ENCODE results near the gene E2F6. TPM values are rescaled to one million over a fixed set of nuclear protein-coding genes. Genes with fewer than 3 reads are reported as not detected.

The E2F6 gene
- total RNA-seq, 1 experiment from 2014 or later, result 27.1 TPM

DNA sequence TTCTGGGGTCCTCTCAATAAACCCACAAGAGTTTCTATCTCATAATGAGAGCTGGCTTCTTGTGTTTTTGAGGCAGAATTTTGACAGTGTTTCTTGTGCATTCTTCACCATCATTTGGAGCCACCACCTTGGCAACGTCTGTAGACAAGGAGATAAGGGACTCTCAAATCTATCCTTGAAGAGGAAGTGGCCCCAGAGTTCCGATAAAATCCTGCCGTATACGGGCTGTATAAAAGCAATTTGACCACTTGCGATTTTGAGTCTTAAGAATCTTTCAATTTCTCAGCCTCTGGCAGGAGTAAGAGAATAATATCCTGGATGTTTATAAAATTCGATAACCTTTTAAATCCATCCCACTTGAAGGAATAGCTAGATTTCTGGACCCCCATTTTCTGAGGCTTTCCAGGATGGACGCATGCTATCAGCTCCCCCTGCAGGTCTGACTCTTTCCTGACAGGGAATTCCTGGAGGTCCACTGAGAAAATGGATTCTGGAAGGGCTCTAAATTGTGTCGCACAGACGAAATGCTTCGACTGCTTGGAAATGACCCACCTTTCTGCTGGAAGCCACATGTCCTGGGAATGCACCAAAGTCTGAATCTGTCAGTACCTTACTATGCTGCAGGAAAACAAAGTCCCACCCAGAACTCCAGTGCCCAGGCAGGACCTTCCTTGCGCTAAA is 54.1 kb downstream of the E2F6 start:
- intact Hi-C loops (cut with micrococcal nuclease), result loop anchor here (1.0 to 10.0 kb wide), 3 partner anchors 67 to 277 kb away; a partner anchor contains a TSS
- Histone ChIP-seq H3K27ac (ENCODE audit: low read length) (no peak overlapping the region), H3K79me2 (ENCODE audit: low read length) (no peaks in the 10 kb centered on the region), H2AFZ (ENCODE audit: low read length) (peak overlapping the region; percentile 73), H3K9me3 (ENCODE audit: low read length) (no peaks in the 10 kb centered on the region), H4K20me1 (ENCODE audit: low read length) (no peaks in the 10 kb centered on the region), H3K4me1 (ENCODE audit: insufficient read depth, low read length) (peaks cover 14% of the 10 kb centered on the region), H3K27me3 (ENCODE audit: low read length) (no peaks in the 10 kb centered on the region), H3K4me2 (ENCODE audit: low read length) (peak overlapping the region; percentile 76), H3K9me2 (replicated peaks; ENCODE audit: low read length) (no peaks in the 10 kb centered on the region), H3K4me3 (ENCODE audit: low read length) (peak overlapping the region; percentile 60), H3K9ac (ENCODE audit: low read length) (no peak overlapping the region), H3K36me3 (ENCODE audit: low read depth, low read length) (no peaks in the 10 kb centered on the region), H3F3A (ENCODE audit: low read length, unreplicated experiment) (no peaks in the 10 kb centered on the region)
- DNase-seq, result peak; percentile 71
- TF ChIP-seq EZH2 (IDR thresholded peaks at IDR 0.05; ENCODE audit: low read length, unreplicated experiment), result no peak
- TF ChIP-seq, protein P1, sequence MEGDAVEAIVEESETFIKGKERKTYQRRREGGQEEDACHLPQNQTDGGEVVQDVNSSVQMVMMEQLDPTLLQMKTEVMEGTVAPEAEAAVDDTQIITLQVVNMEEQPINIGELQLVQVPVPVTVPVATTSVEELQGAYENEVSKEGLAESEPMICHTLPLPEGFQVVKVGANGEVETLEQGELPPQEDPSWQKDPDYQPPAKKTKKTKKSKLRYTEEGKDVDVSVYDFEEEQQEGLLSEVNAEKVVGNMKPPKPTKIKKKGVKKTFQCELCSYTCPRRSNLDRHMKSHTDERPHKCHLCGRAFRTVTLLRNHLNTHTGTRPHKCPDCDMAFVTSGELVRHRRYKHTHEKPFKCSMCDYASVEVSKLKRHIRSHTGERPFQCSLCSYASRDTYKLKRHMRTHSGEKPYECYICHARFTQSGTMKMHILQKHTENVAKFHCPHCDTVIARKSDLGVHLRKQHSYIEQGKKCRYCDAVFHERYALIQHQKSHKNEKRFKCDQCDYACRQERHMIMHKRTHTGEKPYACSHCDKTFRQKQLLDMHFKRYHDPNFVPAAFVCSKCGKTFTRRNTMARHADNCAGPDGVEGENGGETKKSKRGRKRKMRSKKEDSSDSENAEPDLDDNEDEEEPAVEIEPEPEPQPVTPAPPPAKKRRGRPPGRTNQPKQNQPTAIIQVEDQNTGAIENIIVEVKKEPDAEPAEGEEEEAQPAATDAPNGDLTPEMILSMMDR (conservative IDR thresholded peaks at IDR 0.05; ENCODE audit: low read depth, low read length), result peak; percentile 93
- TF ChIP-seq EZH2phosphoT487 (IDR thresholded peaks at IDR 0.05; ENCODE audit: borderline replicate concordance, low read length), result no peak
- peak; percentile 55 for ATAC-seq
- ChIA-PET CTCF (interaction anchor here (0.7 to 1.7 kb wide), 5 partner anchors 15 to 177 kb away, joined by 3 to 7 read pairs (median 4); partner anchors contain the start of gene ROCK2), POLR2A (ENCODE audit: unreplicated experiment) (interaction anchor here (0.6 kb wide), 1 partner anchor 66 kb away, joined by 3 read pairs; no protein-coding TSS in a partner anchor)
- no TSS peak for BruUV-seq (replicated peaks)

DNA sequence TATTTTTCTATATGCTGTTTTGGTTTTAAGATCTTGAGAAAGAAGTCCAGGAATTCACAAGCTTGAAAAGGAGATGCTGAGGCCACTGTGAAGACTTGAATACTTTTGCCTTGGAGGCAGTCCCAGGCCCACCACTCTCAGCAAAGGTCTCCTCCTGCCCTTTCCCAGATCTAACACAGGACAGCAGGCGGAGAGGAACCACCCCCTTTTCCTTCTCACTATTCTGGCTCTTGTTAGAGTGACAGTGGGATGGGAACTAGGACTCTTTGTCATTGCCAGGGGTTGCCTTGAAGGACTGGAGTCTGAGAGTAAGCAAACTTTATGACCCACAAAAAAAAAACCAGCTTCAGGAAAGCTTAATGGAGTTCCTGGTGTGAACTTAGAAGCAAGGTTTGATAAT is 54.7 kb downstream of the E2F6 start:
- Histone ChIP-seq H3K9me3 (ENCODE audit: low read length) (no peaks in the 10 kb centered on the region), H3K4me1 (ENCODE audit: insufficient read depth, low read length) (peaks cover 14% of the 10 kb centered on the region), H3F3A (ENCODE audit: low read length, unreplicated experiment) (no peaks in the 10 kb centered on the region), H3K4me2 (ENCODE audit: low read length) (peak overlapping the region; percentile 76), H3K27me3 (ENCODE audit: low read length) (no peaks in the 10 kb centered on the region), H3K36me3 (ENCODE audit: low read depth, low read length) (no peaks in the 10 kb centered on the region), H3K4me3 (ENCODE audit: low read length) (no peak overlapping the region), H4K20me1 (ENCODE audit: low read length) (no peaks in the 10 kb centered on the region), H3K9ac (ENCODE audit: low read length) (no peak overlapping the region), H3K27ac (ENCODE audit: low read length) (no peak overlapping the region), H3K79me2 (ENCODE audit: low read length) (no peaks in the 10 kb centered on the region), H2AFZ (ENCODE audit: low read length) (peak overlapping the region; percentile 73), H3K9me2 (replicated peaks; ENCODE audit: low read length) (no peaks in the 10 kb centered on the region)
- BruUV-seq (replicated peaks), result no TSS peak
- CTCF ChIA-PET, result interaction anchor here (0.7 to 1.1 kb wide), 4 partner anchors 15 to 67 kb away, joined by 3 to 7 read pairs (median 4); partner anchors contain the start of gene ROCK2
- DNase-seq (no peak), ATAC-seq (no peak)
- intact Hi-C loops (cut with micrococcal nuclease), result loop anchor here (10.0 kb wide), 1 partner anchor 276 kb away; a partner anchor contains a TSS
- no peak for TF ChIP-seq EZH2 (IDR thresholded peaks at IDR 0.05; ENCODE audit: low read length, unreplicated experiment)
- no peak for TF ChIP-seq EZH2phosphoT487 (IDR thresholded peaks at IDR 0.05; ENCODE audit: borderline replicate concordance, low read length)
- TF ChIP-seq, protein P1 (conservative IDR thresholded peaks at IDR 0.05; ENCODE audit: low read depth, low read length), result no peak
- POLR2A ChIA-PET (ENCODE audit: unreplicated experiment), result interaction anchor here (0.5 to 0.6 kb wide), 3 partner anchors 17 to 67 kb away, joined by 3 read pairs; partner anchors contain the start of gene ROCK2

DNA sequence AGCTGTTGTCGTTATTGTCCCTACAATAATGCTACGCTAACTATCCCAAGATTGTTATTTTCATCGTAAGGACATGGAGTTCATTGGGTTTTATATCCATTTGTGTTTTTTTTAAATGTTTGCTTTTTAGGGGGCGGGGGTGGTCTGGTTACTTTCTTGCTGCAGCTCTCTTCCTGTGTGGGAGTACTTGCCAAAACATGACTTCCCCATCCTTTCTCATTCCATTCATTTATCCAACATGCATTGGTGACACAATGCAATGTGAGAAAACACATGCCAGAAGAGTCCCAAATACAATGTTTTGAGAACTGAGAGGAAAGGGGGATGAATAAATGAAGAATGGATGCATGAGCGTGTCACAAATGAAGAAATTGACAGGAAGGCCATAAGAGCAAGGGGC is 55.9 kb downstream of the E2F6 start:
- Histone ChIP-seq H4K20me1 (ENCODE audit: low read length) (no peaks in the 10 kb centered on the region), H3K9ac (ENCODE audit: low read length) (no peak overlapping the region), H3F3A (ENCODE audit: low read length, unreplicated experiment) (no peaks in the 10 kb centered on the region), H3K4me1 (ENCODE audit: insufficient read depth, low read length) (peaks cover 14% of the 10 kb centered on the region), H3K36me3 (ENCODE audit: low read depth, low read length) (no peaks in the 10 kb centered on the region), H3K79me2 (ENCODE audit: low read length) (no peaks in the 10 kb centered on the region), H3K9me3 (ENCODE audit: low read length) (no peaks in the 10 kb centered on the region), H3K9me2 (replicated peaks; ENCODE audit: low read length) (no peaks in the 10 kb centered on the region), H3K4me3 (ENCODE audit: low read length) (no peak overlapping the region), H2AFZ (ENCODE audit: low read length) (no peak overlapping the region), H3K4me2 (ENCODE audit: low read length) (no peak overlapping the region), H3K27me3 (ENCODE audit: low read length) (no peaks in the 10 kb centered on the region), H3K27ac (ENCODE audit: low read length) (no peak overlapping the region)
- ATAC-seq, result no peak
- ChIA-PET POLR2A (ENCODE audit: unreplicated experiment) (interaction anchor here (1.0 kb wide), 1 partner anchor 35 kb away, joined by 3 read pairs; no protein-coding TSS in a partner anchor), CTCF (no interaction called here)
- no peak for DNase-seq
- no peak for TF ChIP-seq EZH2phosphoT487 (IDR thresholded peaks at IDR 0.05; ENCODE audit: borderline replicate concordance, low read length)
- TF ChIP-seq, protein P1 (conservative IDR thresholded peaks at IDR 0.05; ENCODE audit: low read depth, low read length), result no peak
- TF ChIP-seq EZH2 (IDR thresholded peaks at IDR 0.05; ENCODE audit: low read length, unreplicated experiment), result no peak
- no TSS peak for BruUV-seq (replicated peaks)
- intact Hi-C loops (cut with micrococcal nuclease), result loop anchor here (10.0 kb wide), 1 partner anchor 275 kb away; a partner anchor contains a TSS
